GM12873 (cell line): ENCODE results near the gene ENOPH1.

ENCODE experiments used
- CTCF ChIP-seq: IDR thresholded peaks from 2 replicates; pipeline ENCODE4 v1.5.1; 2012; ENCODE audit warnings: low read depth, mild to moderate bottlenecking, moderate library complexity, low read length, control low read depth; ENCODE audit not compliant: insufficient read depth; ENCODE audit errors: missing control alignments

The ENOPH1 gene

GRCh38 chr4:82437285-82438005, 7.1 kb downstream of the ENOPH1 start:
- TF ChIP-seq CTCF, result no peak

- no peak for TF ChIP-seq CTCF
These were observed 8.7 kb downstream of the ENOPH1 start for GRCh38 chr4:82439088-82439487.

- no peak for TF ChIP-seq CTCF
These were observed 17.5 kb downstream of the ENOPH1 start for GRCh38 chr4:82447886-82448285.

- no peak for TF ChIP-seq CTCF
These were observed 20.8 kb downstream of the ENOPH1 start for GRCh38 chr4:82450966-82451755.

GRCh38 chr4:82452026-82452425, 21.6 kb downstream of the ENOPH1 start:
- no peak for TF ChIP-seq CTCF

GRCh38 chr4:82457266-82457665, 26.9 kb downstream of the ENOPH1 start:
- TF ChIP-seq CTCF, result no peak

GRCh38 chr4:82458729-82459128, 28.3 kb downstream of the ENOPH1 start:
- TF ChIP-seq CTCF, result no peak
